Activated T-helper 1 cell treated with anti-CD3 and anti-CD28 coated beads, Interleukin-2, amount 50 U/mL, for 16 hours (primary cell): Measurements from ENCODE around the gene USP24.

Source experiments
- DNase-seq, 2 donors: peaks; one replicate each; pipeline ENCODE4 v3.0.0-alpha.2; 2020; ENCODE audit warnings: low read depth in 1 of 2, low spot score in 1 of 2

USP24 gene

DNA sequence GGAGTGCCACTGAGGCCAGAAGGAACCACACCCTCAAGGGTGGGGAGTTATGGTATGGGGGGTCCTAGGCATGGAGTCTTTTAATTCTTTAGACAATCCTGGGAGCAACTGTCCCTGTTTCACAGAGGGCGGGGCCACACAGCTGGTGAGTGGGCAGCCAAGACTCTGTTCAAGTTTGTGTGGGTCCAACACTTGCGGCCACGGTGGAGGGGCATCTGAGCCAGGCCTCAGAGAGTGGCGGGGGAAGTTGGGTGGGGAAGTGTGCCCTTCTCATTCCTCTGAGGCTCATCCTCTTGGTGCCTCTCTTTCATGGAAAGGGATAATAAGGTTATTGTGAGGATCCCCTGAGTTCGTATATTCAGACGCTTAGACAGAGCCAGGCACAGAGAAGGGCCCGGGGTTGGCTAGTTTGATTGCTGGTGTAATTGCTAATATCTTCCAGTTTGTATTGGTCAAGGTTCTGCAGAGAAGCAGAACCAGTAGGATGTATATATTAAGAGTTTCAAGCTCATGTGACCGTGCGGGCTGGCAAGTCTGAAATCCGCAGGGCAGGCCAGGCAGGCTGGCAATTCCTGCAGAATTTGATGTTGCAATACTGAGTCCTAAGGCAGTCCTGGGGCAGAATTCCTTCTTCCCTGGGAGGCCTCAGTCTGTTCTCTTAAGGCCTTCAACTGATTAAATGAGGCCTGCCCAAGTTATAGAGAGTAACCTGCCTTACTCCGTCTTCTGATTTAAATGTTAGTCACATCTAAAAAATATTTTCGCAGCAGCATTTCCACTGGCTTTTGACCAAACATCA is 159.9 kb downstream of the USP24 start:
- no peak for DNase-seq

DNA sequence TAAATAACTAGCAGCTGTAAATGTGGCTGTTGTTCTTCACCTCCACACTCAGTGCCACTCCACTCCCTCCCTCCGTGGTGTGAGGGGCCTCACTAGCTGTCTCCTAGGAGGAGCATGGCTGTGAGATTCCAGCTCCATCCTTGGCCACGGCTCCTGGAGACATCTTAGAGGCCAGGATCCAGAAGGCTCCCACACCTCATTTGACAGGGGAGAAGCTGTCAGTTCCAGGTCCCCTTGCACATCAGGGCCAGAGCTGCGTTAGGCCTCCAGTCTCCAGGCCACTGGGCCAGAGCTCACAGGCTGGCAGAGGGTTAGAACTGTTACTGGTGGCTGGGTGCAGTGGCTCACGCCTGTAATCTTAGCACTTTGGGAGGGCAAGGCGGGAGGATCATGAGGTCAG is 160.8 kb downstream of the USP24 start:
- no peak for DNase-seq

DNA sequence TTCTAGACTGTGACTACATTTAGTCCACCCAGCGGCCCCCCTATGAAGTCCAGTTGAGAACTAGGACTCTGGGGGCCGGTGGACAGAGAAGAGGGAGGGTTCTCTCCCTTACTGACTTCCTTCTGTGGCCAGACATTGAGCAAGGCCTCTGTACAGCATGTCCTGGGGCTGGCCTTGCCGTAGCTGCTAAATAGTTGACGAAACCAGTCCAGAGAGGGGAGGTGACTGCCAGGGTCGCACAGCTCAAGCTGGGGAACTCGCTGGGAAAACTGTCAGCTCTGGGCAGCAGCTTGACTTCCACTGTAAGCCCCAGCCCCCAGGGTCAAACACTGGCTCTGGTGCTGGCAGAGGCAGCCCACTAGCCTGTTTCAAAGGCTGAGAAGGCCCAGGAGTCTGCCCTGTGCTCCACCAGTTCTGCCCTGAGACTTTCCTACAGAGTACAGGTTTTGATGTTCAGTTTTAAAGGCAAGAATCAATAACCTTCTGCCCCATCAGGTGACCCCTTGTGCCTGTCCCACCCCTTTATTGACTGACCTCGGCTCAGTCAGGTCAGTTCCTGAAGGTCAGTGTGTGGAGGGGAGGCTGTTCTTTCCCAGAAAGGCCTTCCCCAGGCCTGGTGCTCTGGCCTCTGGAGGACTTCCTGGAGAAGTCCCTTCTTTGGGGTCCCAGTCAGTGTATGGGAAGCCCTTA is 161.8 kb downstream of the USP24 start:
- no peak for DNase-seq

DNA sequence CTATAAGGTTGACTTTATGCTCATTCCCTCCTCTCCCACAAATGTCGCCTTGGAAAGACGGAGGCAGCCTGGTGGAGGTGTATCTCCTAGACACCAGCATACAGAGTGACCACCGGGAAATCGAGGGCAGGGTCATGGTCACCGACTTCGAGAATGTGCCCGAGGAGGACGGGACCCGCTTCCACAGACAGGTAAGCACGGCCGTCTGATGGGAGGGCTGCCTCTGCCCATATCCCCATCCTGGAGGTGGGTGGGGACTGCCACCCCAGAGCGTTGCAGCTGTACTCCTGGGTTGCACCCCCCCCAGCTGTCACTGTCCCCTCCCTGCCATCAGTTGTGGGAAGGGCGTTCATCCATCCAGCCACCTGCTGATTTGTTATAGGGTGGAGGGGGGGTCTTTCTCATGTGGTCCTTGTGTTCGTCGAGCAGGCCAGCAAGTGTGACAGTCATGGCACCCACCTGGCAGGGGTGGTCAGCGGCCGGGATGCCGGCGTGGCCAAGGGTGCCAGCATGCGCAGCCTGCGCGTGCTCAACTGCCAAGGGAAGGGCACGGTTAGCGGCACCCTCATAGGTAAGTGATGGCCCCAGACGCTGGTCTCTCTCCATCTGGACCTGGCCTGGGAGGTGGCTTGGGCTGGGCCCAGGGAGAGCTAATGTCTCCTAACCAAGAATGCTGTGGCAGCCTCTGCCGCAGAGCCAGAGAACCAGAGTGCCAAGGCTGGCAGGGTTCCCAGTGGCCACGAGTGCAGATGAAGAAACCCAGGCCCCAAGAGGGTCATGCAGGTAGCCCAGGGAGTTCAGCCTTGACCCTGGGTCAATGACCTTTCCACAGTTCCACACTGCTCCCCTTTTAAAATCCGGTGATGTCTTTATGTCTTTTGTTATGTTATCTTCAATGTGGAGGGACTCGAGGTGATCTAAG is 162.7 kb downstream of the USP24 start:
- no peak for DNase-seq

DNA sequence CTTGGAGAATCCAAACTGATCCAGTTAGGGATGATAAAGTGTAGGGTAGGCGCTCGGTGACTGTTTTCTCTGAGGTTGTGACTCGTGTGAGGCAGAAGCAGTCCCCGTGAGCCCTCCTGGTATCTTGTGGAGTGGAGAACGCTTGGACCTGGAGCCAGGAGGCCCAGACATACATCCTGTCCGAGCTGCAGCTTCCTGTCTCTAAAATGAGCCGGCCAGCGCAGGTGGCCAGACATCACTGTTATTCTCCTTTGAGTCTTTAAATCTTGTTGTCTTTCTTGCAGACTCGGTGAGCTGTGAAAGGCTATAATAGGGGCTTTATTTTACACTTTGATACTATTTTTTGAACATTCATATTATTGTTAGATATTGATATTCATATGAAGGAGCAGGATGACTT is 163.5 kb downstream of the USP24 start:
- no peak for DNase-seq

DNA sequence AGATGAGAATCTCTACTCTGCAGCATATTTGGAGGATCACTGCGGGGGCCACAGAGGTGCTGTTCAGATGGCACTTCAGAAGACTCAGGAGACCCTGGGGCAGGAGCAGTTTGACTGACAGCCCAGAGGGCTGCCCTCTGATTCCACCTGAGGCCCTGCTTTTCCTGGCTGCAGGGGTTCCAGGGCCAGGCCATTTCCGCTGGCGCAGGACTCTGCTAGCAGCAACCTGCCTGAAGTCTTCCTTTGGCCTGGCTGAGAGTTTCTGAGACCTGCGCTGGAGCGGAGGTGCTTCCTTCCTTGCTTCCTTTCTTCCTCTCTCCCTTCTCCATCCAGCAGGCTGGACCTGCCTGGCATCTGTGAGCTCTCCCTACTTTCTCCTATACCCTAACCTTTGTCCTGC is 164.0 kb downstream of the USP24 start:
- no peak for DNase-seq

DNA sequence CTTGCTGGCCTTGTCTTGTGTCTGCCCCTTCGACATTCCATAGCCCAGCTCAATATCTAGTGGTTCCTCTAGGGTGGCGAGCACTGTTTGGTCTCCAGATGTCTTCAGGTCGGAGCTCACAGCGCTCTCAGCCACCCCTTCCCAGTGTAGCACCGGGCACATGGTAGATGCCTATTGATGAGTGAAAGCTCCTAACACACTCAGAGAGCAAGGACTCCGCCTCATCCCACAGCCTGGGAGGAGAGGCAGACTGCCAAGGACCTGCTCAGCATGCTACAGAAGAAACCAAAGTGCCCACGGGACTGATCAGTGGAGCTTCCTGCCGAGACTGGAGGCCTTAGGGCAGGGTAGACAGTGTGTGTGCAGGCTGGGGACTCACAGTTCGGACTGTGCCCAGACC is 164.9 kb downstream of the USP24 start:
- DNase-seq, result no peak

DNA sequence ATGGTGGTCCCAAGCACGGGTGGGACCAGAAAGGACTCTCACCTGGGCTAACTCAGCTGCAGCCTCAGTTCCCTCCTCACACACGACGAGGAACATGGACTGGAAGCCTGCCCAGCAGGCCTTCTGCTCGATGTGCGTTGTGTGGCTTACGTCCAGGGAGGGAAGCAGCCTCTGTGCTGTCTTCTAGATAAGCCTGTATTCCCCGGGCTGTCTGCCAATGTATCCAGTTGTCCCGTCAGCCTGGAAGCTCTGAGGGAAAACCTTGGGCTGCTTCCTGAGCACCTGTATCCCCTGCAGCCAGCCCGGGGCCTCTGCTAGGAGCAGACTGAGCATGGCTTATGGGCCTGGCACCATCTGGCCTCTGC is 165.3 kb downstream of the USP24 start:
- no peak for DNase-seq

DNA sequence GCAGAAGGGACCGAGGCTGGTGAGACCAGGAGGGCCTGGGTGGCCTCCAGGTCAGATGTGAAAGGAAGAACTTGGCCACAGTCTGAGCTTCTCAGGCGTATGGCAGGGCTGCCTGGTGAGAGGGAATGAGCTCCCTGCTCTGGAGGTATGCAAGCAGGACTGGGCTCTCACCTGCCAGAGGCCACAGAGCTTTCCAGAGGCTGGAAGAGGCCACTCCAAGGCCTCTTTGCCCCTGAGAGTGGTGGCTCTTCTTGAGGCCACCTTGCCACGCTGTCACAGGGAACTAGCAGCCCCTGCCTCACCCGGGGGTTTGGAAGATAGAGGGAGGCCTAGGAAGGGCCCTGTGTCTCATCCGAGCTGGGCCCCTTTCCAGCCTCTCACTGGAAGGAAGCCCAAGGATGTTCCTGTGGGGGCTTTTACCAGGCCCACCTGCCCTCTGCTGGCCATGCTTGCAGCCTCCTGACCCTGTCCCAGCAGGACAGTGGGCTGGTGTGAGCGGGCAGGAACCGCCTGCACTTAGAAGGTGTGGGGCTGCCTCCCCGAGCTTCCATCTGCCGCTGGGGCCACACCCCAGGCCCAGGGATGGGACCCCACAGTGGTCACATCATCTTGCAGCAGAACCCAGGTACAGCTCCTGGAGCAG is 165.8 kb downstream of the USP24 start:
- no peak for DNase-seq

DNA sequence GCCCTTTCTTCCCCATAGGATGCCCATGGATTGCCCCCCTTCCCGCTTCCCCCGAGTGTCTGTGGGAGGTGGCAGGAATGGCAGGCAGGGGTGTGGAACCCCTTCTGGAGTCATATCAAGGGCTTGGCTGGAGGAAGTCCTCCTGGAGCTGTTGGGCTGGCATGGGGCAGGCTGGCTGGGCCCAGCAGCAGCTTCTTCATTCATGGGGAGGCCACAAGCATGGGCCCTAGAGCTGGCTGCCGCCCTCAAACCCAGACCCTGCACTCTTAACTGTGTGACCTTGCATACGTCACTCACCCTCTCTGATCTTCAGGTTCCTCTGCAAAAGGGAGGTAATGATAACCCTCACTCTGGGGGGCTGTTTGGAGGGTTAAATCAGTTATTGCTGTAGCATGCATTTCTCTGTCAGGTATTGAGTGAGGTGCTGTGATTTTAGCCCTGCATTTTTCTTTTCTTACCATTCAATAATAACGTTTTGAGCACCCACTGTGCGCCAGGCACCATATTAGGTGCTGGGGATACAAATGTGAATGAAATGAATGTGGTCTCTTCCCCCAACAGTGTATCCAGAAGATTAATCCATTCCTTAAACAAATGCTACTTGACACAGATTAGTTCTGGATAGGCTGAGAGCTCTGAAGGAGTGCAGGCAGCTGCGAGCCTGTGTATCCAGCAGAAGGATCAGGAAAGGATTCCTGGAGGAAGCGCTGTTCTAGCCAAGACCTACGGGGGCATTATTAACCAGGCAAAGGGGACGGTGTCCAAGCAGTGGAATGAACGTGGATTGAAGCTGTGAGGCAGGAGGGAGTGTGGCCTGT is 166.5 kb downstream of the USP24 start:
- DNase-seq, result no peak

DNA sequence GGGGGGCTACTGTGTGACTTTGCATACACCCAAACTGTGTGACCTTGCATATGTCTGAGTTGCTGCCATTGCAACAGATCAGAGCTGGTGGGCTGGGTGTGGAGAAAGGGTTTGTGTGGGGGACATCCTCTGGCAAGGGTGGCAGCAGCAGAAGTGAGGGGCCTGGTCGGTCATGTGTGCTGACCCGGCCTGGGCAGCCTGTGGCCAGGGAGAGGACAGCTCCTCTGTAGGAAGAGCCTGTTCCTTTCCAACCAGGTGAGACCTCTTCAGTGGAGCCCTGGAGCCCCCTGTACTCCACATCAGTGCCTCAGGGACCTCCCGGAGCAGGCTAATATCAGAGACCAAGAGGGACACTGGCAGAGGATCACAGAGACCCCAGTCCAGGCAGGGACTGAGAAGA is 167.6 kb downstream of the USP24 start:
- DNase-seq, result no peak

DNA sequence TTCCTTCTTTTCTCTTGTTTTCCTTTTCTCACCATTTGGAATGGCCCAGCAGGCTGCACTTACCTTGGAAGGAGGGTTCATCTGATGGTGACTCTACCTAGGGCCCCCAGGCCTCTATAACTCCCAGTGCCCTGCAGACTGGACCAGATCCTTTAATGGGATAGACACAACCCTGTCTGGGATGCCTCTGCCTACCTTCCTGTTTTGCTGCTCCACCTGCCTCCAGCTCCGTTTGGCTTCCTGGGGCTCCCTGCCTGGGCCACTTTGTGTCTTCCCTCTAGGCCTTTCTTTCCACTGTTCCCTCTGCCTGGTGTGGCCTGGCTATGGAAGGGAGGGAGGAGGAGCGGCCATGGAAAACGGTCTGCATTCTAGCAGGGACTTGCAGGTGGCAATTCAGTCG is 168.3 kb downstream of the USP24 start:
- no peak for DNase-seq

DNA sequence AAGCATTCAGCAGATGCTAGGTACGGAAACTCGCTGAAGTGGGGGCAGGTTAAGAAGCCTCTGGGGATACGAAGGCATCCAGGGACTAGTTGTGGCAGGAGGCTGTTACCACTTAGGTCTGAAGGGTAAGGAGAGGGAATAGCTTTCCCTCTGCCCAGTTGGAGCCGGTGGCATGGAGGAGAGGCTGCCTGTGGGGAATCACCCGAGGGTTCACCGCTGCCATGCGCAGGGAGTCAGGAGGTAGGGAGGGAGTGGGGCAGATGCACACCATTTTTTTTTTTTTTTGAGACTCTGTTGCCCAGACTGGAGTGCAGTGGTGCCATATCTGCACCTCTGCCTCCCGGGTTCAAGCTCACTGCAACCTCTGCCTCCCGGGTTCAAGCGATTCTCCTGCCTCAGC is 169.7 kb downstream of the USP24 start:
- no peak for DNase-seq

DNA sequence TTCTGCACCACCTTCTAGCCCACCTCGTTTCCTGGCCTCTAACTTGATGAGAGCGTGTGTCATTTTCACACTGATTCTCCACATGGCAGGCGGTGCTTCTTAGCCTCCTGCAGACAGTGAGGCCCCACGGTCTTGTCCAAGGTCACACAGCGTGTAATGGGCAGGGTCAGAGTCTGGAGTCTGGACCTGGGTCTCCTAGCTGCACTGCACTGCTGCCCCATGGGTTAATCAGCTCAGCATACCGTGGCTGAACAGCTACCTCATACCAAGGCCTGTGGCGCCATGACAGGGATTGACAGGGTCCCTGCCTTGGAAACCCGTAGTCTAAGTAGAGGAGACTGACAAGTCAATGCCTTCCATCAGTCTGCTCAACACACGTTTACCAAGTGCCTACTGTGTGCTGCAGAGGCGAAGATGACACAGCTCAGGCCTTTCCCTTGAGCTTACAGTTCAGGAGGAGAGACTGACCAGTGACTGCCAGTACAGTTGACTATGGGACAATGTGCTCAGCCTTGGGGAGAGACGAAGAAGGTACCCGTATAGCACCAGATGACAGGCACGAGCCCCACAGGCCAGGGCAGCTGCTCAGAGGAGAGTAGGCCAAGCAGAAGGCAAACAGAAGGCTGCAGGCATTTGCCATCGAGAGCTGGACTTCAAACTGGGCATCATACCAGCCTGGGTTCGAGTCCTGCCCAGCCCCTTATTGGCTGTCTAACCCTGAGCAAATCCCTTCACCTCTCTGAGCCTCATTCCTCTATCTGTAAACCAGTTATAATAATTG is 170.4 kb downstream of the USP24 start:
- no peak for DNase-seq

DNA sequence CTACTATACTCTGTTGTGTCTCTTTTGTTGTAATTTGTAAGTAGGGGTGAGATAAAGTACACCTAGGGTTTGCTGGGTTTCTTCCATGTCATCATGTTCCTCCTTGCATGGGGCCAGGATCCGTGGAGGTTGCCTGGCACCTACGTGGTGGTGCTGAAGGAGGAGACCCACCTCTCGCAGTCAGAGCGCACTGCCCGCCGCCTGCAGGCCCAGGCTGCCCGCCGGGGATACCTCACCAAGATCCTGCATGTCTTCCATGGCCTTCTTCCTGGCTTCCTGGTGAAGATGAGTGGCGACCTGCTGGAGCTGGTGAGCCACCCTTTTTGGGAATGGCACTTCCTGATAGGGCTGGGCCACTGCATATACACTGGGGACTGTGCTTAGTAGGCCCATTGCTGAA is 171.4 kb downstream of the USP24 start:
- DNase-seq, result no peak

DNA sequence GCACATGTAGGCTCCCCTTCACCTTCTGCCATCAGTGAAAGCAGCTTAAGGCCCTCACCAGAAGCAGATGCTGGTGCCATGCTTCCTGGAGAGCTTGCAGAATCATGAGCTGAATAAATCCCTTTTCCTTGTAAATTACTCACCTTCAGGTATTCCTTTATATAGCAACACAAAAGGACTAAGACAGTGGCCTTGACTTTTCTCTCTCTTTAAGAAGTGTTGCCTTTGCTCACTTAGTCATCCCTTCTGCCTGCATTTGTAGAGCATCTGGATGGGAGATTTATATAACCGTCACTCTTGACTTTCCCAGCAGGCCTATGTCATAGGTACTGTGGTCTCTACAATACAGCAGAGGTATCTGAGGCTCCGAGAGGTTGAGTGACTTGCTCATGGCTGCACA is 172.2 kb downstream of the USP24 start:
- no peak for DNase-seq

DNA sequence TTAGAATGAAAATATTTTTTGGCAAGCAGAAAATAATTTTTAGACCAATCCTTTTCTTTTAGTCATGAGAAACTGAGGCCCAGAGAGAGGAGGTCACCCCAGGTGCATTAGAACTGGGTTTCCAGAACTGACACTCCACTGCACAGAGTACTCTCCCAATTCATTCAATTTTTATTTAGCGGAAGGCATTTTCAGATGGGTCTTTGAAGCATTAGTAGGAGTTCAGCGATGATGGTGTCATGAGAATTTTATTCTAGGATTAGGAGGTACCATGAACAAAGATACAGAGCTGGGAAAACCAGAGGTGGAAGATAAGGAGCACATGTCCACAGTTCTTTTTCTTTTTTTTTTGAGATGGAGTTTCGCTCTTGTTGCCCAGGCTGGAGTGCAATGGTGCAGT is 173.6 kb downstream of the USP24 start:
- no peak for DNase-seq

DNA sequence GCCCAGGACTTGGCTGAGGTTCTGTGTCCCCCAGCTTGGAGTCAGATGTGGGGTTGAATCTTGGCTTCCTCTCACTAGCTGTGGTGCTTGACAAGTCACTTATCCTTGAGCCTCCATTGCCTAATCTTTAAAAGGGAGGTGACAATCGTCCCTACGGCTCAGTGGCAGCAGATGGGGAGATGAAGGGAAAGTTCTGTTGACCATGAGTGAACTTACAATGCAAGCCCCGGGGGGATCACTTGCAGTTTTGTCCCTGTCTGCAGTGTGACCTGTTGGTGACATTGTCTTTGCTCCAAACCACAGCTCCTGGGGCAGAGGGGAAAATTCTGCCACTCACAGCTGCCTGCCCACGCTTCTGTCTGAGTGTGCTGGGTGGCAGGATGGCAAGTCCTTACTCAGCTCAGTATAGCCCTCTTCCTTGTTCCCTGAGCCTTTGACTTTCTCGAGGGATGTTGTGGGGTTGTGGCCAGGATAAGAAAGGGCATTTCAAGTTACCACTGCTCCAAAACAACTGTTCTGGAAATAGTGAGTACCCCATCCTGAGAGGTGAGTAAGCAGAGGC is 174.2 kb downstream of the USP24 start:
- DNase-seq, result no peak
